NCI-H82 treated with DMSO at 0.1 percent for 48 hours (cell line): ENCODE measurements around the gene EXOC1.

ENCODE experiments used
- DNase-seq: peaks from one replicate; lab custom pipeline; 2025; ENCODE audit not compliant: unreplicated experiment; lab: John Stamatoyannopoulos, UW

EXOC1 gene

DNA sequence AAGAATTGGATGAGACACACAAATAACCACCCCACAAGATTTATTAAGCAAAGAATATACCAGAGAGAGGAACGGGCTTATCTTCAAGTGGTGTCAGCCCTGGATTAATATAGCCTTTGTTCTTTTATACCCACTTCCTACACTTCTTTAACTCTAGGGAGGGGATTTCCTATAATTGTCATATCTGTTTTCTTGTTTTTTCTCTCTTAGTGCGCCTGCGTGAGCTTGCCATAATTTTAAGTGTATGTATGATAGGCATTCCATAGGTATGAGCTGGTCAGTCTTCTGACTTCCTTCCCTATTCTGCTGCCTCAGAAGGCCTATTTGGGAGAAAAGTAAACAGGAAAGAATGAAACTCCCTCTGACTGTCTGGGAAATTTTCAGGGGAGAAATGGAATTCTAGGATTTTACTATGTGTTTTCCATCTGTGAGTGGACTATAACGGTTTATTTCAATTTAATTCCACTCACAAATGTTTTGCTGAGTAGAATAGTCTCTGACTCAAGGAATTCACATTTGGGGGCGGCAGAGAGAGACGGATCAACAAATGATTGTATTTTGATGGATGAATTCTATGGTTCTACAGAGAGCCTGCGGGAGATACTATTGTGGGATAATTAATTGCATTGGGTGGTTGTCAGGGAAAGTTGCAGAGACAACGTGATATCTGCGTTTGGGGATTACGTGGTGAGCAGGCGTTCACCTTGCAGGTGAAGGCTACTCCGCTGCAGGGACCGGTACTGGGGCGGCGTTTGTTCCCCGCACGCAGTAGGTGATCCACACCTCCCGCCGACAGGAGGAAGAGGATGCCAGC is 94.7 kb downstream of the EXOC1 start:
- no peak for DNase-seq

GRCh38 chr4:55948726-55949481 is 95.5 kb downstream of the EXOC1 start, which contains the start of gene CEP135:
Gene CEP135, plus strand, starts transcription at chr4:55948945. Its CDS starts 3,186 bp downstream, at chr4:55952131.
- DNase-seq, result peak; percentile 62

DNA sequence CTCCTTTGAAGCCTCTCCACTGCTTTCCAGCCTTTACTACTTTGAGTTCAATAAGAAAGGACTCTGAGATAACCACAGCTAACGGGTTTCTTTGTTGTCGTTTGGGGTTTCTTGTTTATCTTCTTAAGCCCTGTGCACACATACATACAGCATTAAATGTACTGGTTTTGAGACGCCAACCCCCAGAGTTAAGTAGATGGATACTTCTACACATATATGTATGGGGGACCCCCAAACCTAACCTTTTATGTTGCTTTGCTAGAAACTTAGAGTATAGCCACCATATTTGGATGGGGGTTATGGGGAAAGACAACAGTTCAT is 96.0 kb downstream of the EXOC1 start:
- DNase-seq, result no peak

DNA sequence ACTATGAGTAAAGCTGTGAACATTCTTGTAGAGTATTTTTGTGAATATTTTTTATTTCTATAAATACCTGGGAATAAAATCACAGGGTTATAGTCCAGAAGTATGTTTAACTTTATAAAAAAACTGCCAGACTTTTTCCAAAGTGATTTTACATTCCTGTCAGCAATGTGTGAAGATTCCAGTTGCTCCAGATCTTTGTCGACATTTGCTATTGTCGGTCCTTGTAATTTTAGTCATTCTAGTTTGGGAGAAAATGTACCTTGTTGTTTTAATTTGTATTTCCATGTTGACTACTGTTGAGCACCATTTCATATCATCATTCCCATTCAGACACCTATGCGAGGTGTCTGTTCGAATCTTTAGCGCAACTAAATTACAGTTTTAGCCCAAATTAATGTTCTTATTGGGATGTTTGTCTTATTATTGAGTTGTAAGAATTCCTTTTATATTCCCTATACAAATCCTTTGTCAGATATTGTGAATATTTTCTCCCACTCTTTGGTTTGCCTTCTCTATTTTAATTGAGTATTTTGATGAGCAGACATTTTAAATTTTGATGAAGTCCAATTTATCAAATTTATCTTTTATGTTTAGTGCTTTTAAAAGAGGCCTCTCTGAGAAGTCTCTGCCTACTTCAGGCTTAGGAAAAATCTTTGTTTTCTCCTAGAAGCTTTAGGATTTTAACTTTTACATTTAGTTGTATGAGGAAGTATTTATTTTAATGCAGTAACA is 97.9 kb downstream of the EXOC1 start:
- DNase-seq, result no peak
